Activated CD4-positive, alpha-beta T cell treated with anti-CD3 and anti-CD28 coated beads, Interleukin-2, amount 50 U/mL, for 24 hours (primary cell): ENCODE results near the gene NMU.
"Not testable (repeated sequence)": the region's sequence is repeated elsewhere in the genome, so short reads cannot be mapped to it uniquely, and the experiment has no call there.

ENCODE experiments used
- DNase-seq, 2 donors: peaks; one replicate each; pipeline ENCODE4 v3.0.0-alpha.2; 2020; ENCODE audit warnings: low read depth in 1 of 2, low spot score in 1 of 2

NMU gene

DNA sequence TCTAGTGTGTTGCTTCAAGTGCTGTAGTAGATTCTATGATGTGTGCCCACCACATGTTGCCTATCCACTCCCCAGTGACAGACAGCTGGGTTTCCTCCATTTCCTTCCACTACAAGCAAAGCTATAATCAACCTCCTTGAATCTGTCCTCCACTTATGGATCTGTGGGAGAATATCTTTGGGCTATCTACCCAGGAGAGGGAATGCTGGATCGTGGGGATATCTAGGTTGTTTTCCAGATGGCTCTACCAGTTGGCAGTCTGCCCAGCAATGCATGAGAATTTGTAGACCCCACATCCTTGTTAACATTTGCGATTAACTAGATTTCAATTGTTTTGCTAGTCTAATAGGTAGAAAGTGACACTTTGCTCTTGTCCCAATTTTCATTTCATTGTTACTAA lies 10.3 kb downstream of the NMU start:
- no peak for DNase-seq

DNA sequence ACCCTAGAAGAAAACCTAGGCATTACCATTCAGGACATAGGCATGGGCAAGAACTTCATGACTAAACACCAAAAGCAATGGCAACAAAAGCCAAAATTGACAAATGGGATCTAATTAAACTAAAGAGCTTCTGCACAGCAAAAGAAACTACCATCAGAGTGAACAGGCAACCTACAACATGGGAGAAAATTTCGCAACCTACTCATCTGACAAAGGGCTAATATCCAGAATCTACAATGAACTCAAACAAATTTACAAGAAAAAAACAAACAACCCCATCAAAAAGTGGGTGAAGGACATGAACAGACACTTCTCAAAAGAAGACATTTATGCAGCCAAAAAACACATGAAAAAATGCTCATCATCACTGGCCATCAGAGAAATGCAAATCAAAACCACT lies 12.0 kb downstream of the NMU start:
- not testable (repeated sequence) for DNase-seq

DNA sequence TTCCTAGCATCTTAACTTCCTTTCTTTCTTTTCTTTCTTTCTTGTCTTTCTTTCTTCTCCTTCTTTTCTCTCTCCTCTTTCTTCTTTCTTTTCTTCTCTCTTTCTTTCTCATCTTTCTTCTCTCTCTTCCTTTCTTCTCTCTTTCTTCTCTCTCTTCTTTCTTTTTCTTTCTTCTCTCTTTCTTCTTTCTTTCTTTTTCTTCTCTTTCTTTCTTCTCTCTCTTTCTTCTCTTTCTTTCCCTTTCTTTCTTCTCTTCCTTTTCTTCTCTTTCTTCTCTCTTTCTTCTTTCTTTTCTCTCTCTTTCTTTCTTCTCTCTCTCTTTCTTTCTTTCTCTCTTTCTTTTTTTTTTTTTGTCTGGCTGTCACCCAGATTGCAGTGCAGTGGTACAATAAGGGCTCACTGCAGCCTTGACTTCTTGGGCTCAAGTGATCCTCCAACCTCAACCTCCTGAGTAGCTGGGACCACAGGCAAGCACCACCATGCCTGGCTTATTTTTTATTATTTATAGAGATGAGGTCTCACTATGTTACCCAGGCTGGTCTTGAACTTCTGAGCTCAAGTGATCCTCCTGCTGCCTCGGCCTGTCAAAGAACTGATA lies 17.5 kb downstream of the NMU start:
- DNase-seq, result no peak

DNA sequence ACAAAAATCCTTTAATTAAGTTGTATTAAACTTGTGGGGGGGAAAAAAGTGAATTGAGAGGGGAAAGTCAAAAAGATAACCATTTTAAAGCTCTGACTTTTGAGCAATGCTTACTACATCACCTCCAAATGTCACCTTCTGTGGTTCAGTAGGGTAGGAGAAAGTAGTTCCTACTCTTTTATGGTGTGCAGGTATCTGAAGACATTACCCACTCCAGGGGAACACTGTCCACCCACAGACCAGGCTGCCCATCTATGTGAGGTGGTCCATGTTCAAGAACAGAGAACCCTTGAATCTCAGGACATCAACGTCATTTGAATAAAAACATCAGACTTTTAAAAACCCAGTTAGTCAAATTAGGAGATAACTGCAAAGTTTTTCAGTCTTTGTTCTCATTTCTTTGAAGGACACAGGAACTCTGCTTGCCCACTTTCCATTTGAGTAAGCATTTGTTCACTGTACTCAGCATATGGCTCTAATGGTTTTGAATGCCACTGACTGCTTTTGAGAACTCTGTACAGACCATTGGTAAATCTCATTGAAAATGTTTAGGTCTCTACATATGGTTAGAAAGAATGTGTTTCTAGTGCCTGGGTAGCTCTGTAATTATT lies 18.4 kb downstream of the NMU start:
- DNase-seq, result no peak

DNA sequence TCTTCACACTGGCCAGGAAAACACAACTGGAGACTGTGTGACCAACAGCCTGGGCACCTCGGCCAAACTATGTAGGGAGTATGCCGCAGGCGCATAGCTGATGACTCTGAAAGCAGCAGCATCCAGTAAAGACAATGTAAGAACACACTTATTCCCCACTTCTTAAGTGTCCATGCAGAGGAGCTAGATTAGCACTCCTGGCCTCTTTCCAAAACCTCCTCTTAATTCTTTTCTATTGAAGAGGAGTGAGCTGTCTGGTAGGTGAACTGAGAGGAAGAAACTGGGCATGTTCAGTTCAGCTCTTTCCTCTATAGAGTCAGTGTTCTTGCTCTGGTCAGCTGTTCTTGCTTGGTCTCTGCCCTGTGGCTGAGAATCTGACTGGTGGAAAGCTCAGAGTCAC lies 21.1 kb downstream of the NMU start:
- DNase-seq, result no peak

DNA sequence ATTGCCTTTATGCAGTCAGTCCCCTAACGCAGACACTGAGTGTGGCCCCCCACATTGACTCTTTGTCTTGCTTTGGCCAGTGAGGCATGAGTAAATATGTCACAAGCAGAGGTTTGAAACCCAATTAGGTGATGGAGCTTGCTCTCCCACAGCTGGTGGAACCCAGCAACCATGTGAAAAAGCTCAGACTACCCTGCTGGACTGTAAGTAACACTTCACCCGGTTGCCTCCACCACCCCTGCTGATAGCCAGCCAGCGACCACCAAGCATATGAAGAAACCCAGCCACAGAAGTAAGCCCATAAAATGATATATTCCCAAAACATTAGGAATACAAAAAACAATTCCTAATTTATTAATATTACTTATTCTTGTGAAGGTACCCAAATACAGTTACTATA lies 22.5 kb downstream of the NMU start:
- DNase-seq, result no peak

DNA sequence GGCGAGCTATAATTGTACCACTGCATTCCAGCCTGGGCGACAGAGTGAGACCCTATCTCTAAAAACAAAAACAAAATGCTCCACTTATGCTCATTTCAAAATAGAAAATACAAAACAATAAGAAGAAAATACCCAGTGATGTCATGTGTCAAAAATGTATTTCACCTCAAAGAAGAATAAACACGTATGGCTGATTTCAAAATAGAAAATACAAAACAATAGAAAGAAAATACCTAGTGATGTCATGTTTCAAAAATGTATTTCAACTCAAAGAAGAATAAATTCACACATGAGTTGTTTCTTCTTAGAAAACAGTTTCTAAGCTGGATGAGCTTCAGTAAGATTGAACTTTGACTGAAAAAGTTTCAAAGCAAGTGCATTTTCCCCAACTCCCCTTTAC lies 23.8 kb downstream of the NMU start:
- no peak for DNase-seq

DNA sequence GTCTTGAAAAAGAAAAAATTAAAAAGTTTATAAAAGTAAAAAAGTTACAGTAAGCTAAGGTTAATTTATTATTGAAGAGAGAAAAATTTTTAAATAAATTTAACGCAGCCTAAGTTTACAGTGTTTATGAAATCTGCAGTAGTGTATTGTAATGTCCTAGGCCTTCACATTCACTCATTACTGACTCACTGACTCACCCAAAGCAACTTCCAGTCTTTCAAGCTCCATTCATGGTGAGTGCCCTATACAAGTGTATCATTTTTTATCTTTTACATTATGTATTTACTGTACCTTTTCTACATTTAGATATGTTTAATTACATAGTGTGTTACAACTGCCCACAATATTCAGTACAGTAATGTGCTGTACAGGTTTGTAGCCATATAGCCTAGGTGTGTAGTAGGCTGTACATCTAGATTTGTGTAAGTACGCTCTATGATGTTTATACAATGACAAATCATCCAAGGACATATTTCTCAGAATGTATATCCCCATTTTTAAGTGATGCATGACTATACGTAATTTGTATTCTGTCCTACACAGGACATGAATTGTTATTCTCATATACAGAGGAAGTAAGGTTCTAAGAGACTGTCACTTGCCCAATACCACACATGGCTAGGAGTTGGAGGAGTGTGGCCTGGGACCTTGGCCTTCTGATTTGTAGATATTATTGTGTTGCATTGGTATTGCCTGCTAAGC lies 24.6 kb downstream of the NMU start:
- no peak for DNase-seq

DNA sequence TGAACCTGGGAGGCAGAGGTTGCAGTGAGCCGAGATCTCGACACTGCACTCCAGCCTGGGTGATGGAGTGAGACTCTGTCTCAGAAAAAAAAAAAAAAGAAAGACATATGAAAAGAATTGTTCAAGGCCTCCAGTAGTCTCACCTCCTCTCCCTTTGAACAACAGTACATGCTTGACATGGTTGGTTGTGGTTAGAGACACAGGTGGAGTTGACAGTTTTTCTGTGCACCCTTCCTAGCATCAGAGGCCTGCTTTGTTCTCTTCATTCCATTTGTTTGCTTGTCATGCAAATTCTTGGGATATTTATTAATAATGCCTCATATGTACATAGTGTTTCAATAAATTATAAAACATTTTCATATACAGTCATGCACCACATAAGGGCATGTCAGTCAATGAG lies 25.7 kb downstream of the NMU start:
- DNase-seq, result no peak

DNA sequence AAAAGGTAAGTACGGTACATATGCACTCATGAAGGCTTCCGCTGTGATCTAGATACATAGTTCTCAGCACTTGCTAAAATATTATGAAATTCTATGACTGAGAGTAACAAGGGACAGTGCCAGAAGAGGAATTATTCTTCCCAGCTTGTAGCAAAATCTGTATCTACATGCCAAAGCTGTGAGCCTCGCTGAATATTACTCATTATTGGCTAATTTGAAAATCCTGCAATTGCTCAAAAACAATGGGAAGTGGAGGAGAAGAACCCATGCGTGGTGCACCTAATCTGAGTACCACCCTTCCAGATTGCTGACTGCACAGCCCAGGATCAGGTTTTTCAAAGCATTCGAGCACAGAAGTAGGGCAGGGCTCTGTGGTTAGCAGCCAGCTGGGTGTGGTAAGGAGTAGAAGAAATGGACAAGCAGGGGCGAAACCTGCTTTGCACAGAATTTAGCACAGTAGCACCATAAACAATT lies 26.7 kb downstream of the NMU start:
- no peak for DNase-seq

DNA sequence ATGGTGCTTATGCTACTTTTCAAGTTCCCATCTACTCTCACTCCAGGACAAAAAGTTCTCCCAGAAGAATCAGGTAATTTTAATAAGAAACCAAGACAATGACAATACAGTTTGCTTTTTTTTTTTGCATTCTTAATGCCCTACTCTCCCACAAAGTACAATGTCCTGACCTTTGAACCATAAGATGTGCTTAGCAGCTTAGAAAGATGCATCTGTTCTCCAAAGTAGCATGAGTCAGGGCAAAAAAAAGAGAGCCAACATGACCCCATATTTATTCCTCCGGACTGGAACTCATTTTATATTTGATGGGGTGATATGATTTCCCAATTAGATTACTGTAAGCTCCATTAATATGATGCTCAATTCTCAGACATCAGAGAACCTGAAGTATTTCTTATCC lies 27.5 kb downstream of the NMU start:
- no peak for DNase-seq

DNA sequence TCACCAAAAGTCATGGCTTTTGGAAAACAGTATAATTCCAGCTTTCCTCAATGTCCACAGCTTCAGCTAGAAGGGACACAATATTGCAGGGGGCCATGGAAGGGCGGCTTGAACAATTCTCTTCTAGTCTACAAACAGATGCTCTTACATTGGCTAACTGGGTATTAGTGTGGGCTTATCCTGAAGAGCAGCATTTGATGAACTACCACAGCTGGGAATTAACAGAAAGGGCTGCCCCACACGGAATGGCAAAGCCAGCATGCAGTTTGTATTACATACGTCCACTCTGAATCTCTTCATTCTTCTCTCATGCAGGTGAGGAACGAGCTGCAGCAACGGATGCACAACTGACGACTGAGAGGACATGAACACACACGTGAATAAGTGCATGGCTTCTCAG lies 31.1 kb downstream of the NMU start:
- no peak for DNase-seq

DNA sequence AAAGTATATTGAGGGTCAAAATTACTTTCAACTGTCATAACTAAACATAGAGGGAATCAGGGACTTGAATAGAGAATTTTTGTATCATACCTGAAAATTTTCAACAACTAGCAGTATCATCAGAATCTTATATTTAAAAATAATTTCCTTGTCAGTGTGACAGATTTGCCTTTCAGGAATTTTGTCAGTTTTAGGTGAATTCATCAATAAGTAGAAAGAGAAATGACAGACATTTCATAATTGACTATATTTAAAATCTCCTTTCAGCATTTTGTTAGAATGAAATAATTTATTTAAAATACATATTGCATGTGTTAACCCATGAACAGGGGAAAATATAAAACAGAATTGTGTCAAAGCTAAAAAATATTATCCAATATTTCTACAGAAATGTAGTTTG lies 35.5 kb downstream of the NMU start:
- no peak for DNase-seq

DNA sequence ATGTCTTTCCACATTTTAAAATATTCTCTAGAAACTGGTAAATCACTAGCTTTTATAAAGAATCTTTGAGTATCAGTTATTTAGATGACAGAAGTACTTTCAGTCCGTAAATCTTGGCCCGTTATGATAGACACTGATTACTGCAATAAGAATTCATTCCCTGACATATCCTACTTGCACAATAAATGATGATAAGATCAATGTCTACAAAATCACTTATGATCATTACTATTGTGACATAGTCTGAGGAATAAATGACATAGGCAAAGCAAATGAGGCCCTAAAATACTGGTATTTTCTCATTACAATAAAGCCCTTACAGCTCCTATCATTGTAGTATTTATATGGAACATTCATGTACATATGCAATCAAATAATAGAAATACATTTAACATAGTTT lies 37.5 kb downstream of the NMU start:
- DNase-seq, result no peak

DNA sequence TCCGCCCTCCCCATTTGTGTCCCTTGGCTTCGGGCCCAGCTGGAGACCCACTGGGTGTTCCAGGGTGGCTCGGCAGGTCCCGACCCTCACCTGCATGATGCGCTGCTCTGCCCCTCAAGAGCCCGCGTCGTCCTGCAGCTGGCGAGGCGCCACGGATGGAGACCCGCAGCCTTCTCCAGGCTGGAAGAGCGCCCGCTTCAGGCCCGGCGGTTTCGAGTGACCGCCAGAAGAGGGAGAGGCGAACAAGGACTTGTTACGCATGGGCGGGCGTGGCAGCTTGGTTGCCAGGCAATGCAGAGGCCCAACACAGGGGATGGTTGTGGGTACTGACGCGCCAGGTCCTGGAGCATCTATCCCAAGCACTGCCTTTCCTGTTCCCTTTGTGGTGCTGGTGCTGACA lies 44.1 kb downstream of the NMU start, which contains the start of gene PDCL2:
Gene PDCL2, minus strand, starts transcription at position 232 of the 400 bp plus-strand sequence. Its CDS starts 136 bp downstream, at position 96.
- DNase-seq, result no peak

DNA sequence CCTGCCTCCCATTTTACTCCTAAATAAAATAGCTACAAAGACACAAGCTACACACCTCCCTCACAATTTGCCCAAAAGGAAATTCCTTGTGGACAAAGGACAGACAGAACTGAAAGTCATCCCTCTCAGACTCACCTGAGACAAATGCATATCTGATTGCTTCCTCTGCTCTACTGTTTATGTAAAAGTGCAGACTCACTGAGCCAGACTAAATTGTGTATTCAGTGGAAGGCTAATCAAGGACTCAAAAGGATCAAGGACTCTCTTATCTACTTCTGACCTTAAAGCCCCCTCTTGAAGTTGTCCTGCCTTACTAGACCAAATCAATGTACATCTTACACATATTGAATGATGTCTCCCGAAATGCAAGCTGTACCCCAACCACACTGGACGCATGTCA lies 47.9 kb downstream of the NMU start:
- no peak for DNase-seq

DNA sequence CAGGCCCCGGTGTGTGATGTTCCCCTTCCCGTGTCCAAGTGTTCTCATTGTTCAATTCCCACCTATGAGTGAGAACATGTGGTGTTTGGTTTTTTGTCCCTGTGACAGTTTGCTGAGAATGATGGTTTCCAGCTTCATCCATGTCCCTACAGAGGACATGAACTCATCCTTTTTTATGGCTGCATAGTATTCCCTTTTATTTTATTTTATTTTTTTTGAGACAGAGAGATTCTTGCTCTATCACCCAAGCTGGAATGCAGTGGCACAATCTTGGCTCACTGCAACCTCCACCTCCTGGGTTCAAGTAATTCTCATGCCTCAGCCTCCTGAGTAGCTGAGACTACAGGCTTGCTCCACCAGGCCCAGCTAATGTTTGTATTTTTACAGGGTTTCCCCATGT lies 53.3 kb downstream of the NMU start:
- not testable (repeated sequence) for DNase-seq

DNA sequence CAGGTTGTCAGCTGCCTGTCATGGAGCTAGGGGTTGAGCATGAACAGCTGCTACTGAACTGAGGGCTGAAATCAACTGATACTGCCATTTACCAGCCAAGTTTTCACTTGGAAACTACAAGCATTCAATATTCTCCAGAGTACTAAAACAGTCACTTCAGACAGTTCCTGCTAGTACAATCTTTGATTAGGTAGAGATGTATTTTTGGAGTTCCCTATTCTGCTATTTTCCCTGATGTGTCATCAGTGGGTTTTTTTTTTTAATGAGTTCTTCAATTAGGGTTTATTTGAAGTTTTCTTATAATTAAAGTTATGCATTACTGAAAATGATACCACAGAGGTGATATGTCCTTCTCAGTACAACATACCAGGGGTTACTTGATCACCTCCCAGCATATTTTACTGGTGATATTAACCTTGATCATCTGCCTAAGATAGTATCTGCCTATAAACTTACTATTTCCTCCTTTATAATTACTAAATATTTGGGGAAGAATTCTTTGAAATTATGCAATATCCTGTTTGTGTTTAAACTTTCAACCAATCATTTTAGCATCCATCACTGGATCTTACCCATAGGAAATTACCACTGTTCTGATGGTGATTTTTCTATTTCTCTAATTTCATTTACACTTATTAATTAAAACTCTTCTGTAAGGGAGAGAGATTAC lies 57.6 kb downstream of the NMU start:
- no peak for DNase-seq

DNA sequence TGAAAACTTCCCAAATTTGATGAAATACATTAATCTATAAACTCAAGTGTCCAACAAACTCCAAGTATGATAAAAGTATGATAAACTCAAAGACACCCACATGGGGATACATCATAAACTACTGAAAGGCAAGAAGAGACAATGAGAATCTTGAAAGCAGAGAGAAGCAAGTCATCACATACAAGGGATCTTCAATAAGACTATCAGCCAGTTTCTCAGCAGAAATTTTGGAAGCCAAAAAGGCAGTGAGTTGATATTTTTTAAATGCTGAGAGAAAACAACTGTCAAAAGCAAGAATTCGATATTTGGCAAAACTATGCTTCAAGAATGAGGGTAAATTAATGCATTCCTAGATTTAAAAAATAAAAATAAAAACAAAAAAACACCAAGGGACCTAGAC lies 60.6 kb downstream of the NMU start:
- no peak for DNase-seq

DNA sequence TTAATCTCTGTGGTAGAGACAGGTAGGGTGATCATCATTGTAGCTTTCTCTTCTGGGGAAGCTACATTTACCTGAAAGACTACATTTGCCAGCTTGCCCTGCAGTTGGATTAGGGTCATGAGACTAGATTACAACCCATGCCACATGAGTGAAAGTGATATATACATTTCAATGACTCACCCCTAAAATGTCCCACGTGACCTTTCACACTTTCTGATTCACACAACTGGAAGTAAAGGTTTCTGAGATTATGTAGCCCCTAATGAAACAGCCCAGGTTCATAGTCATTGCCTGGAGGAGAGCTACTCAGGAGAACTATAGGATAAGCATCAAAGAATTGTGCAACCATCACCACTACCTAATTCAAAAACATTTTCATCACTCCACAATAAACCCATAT lies 61.8 kb downstream of the NMU start:
- DNase-seq, result no peak

DNA sequence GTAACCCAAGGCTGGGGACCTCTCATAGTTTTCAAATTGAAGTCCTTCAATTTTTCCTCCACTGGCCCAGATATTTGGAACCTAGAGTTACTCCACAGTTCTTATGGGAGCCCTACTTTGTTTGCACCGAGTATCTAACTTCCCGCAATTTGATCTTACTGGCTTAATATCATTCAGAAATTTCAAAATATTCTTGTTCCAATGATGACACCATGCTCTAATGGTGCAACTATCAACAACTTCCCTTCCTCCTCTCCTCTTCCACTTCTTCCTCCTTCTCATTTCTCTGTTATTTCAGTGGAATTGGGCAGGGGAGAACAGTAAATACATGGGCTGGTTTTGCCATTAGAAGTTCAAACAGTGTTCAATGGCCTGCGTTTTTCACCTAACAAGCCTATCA lies 64.3 kb downstream of the NMU start:
- DNase-seq, result no peak

DNA sequence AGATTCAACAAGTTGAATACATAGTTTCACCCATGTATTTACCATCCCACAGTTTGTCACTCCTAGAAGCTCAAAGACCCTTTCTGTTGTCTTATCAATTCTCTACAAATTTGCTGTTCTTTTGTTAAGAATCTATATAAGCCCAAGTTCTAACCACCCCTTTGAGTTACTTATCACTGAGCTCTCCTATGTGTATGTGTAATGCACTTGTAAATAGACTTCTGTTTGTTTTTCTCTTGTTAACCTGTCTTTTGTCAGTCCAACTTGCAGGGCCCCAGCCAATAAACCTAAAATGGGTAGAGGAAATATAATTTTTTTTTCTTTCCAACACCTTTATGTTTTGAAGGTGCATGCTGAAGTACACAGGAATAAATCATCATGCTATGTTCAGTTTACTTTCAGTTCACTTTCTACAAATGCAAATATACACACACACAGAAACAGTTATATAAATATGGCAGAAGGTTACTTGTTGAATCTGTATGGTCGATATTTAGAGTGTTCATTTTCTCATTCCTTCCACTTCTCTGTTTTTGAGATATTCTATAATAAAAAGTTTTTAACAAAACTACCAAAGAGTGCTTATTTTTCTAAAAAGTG lies 67.1 kb downstream of the NMU start:
- no peak for DNase-seq
